Measurements from ENCODE around the gene GFOD1. TPM values are rescaled to one million over a fixed set of nuclear protein-coding genes. Genes with fewer than 3 reads are reported as not detected.
A peak's percentile ranks its signal among the peaks of the same experiment; 100 is the strongest.
"Not testable (repeated sequence)": the region's sequence is repeated elsewhere in the genome, so short reads cannot be mapped to it uniquely, and the experiment has no call there.

The GFOD1 gene
- total RNA-seq, 4 donors from 2014 or later, result 4.7 to 26.6 (median 10.1) TPM

DNA sequence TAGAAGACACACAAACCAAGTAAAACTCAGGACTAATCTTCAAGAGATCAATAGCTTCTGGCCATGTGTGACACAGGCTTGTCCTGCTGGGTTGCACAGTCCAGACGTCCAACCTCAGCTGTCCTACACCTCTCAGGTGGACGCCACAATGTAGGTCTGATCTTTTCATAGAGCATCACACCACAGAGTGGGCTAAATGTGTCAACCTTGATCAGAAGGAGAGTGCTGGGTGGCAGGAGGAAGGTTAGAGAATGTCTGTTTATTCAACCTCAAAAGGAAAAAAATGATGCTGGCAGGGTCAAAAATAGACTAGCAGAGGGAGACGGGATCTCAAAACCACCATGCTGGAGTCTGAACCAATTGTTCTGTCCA, 41.7 kb downstream of the GFOD1 start:
- Histone ChIP-seq H3K36me3 (no peaks in the 10 kb centered on the region), H3K4me3 (no peak overlapping the region), H3K27me3 (no peaks in the 10 kb centered on the region), H3K4me1 (no peaks in the 10 kb centered on the region), H3K9me3 (no peaks in the 10 kb centered on the region), H3K27ac (peak overlapping the region; percentile 39 to 69)
- DNase-seq, result no peak
- intact Hi-C loops (cut with DNase I; ENCODE audit: low total_unique reads), result no loop called here
- no peak for TF ChIP-seq POLR2A (IDR thresholded peaks at IDR 0.05)
- no peak for TF ChIP-seq CTCF (IDR thresholded peaks at IDR 0.05)

DNA sequence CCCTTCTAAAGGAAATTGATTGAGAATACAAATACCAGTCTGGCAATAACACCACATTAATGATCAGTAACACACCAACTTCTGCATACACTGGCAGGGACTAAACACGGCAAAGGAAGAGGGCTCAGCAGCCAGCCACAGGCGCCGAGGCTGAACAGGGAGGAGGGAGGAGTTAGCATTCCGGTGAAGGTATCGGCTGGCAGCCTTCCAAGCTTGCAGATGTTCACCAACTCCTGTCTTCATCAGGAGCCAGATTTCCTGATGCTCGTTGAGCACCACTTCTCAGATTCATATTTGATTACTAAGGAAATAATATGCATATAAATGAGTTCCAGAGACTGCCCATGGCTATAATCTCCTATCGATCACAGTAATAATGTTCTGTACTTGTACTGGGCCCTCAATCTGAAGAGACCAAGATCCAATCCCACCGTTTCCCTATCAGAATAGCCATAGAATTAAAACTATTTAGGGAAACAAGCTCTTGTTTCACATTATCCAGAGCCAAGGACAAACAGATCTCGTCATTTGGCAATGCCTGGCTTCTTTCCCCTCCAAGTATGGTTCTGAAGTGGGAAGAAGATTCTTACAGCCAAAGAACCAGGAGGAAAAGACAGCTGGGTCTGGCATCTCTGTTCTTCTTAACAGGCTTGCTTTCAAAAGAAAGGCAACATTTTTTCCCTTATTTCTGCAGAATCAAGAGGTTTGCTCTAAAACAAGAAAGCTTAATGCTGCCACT, 42.2 kb downstream of the GFOD1 start:
- H3K4me3 ChIP-seq, result no peak overlapping the region
- TF ChIP-seq CTCF (IDR thresholded peaks at IDR 0.05) (no peak), POLR2A (IDR thresholded peaks at IDR 0.05) (no peak)
- no peaks in the 10 kb centered on the region for H3K9me3 ChIP-seq
- peak; percentile 49 to 54 for DNase-seq
- H3K27ac ChIP-seq, result peak overlapping the region; percentile 39 to 69
- intact Hi-C loops (cut with DNase I; ENCODE audit: low total_unique reads), result no loop called here
- no peaks in the 10 kb centered on the region for H3K36me3 ChIP-seq
- no peaks in the 10 kb centered on the region for H3K4me1 ChIP-seq
- no peaks in the 10 kb centered on the region for H3K27me3 ChIP-seq

DNA sequence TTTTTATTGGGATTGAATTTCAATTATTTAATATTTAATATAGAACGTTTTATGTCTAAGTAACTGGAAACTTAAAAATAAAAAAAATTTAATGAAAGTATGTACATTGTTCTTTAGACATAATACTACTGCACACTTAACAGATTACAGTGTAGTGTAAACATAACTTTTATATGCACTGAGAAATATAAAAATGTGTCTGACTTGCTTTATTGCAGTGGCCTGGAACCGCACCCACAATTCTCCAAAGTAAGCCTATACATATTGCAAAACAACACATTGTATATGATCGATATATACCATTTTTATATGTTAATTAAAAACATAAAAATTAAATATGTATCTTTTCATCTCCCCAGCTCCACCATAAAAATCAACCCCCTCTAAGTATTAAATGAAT, 42.8 kb downstream of the GFOD1 start:
- intact Hi-C loops (cut with DNase I; ENCODE audit: low total_unique reads), result no loop called here
- Histone ChIP-seq H3K27ac (peak overlapping the region in 1 of 2 donors; percentile 69), H3K36me3 (no peaks in the 10 kb centered on the region), H3K27me3 (no peaks in the 10 kb centered on the region), H3K4me3 (no peak overlapping the region), H3K4me1 (no peaks in the 10 kb centered on the region), H3K9me3 (no peaks in the 10 kb centered on the region)
- TF ChIP-seq POLR2A (IDR thresholded peaks at IDR 0.05), result no peak
- TF ChIP-seq CTCF (IDR thresholded peaks at IDR 0.05), result no peak
- no peak for DNase-seq

GRCh38 chr6:13443978-13444377, 43.4 kb downstream of the GFOD1 start:
- intact Hi-C loops (cut with DNase I; ENCODE audit: low total_unique reads); H3K4me3 ChIP-seq; H3K4me1 ChIP-seq; H3K36me3 ChIP-seq; H3K27me3 ChIP-seq; H3K9me3 ChIP-seq; DNase-seq; H3K27ac ChIP-seq: not testable (repeated sequence)

DNA sequence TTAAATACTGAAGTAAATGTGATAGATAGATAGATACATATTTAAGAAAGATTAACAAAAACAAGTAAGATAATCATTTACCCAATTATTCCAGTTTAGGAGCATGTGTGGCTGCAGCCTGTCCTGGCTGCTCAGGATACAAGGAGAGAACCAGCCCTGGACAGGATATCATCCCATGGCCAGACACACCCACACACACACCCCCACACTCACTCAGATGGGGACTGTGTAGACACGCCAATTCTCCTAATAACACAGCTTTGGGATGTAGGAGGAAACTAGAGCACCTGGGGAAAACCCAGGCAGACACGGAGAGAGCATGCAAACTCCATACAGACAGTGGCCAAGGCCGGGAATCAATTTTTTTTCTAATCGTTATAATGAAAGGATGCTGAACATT, 45.6 kb downstream of the GFOD1 start:
- no peak overlapping the region for H3K27ac ChIP-seq
- no peaks in the 10 kb centered on the region for H3K4me1 ChIP-seq
- DNase-seq, result no peak
- intact Hi-C loops (cut with DNase I; ENCODE audit: low total_unique reads), result no loop called here
- H3K36me3 ChIP-seq, result no peaks in the 10 kb centered on the region
- TF ChIP-seq CTCF (IDR thresholded peaks at IDR 0.05), result no peak
- no peak for TF ChIP-seq POLR2A (IDR thresholded peaks at IDR 0.05)
- H3K4me3 ChIP-seq, result no peak overlapping the region
- no peaks in the 10 kb centered on the region for H3K27me3 ChIP-seq
- no peaks in the 10 kb centered on the region for H3K9me3 ChIP-seq

DNA sequence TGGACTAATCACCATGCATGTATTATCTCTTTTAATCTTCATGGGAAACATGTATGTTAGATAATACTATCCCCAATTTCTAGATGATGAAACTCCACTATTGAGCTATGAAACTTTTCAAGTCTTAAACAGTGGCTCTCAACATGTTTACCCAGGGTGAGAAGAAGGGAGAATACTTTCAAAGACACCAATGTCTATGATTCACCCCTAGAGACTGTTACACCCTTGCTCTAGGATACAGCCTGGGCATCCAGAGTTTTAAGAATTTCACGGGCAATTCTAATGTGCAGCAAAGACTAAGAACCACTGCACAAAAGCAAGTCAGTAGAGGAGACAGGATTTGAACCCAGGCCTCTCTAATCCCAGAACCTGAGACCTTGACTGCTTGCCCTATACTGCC, 47.8 kb downstream of the GFOD1 start:
- no peak overlapping the region for H3K27ac ChIP-seq
- no peak for TF ChIP-seq POLR2A (IDR thresholded peaks at IDR 0.05)
- TF ChIP-seq CTCF (IDR thresholded peaks at IDR 0.05), result no peak
- no peak overlapping the region for H3K4me3 ChIP-seq
- no peaks in the 10 kb centered on the region for H3K4me1 ChIP-seq
- H3K9me3 ChIP-seq, result no peaks in the 10 kb centered on the region
- intact Hi-C loops (cut with DNase I; ENCODE audit: low total_unique reads), result no loop called here
- H3K36me3 ChIP-seq, result no peaks in the 10 kb centered on the region
- H3K27me3 ChIP-seq, result no peaks in the 10 kb centered on the region
- no peak for DNase-seq
